ENCODE measurements around the gene CXXC1.

- TF ChIP-seq CTCF (conservative IDR thresholded peaks at IDR 0.05) (no peak), EZH2 (IDR thresholded peaks at IDR 0.05; ENCODE audit: low read depth) (no peak)
Measured at GRCh38 chr18:50306944-50307343, 19.5 kb upstream of the CXXC1 start.

Measured in PC-9 (cell line).